Body of pancreas (tissue), 4 donors: ENCODE results near the gene ALKBH2. TPM values are rescaled to one million over a fixed set of nuclear protein-coding genes. Genes with fewer than 3 reads are reported as not detected.

ENCODE experiments used
- ATAC-seq: fragments of 150-250 bp; one replicate; pipeline ENCODE4 v1.9.1; 2016
- DNase-seq, 4 donors: peaks; one replicate each; pipeline ENCODE4 v3.0.0-alpha.2; 2019
- H3K27ac ChIP-seq, 4 donors: fragments of 200-600 bp; sonication (generic); 1 replicate in 3 of 4; 2 replicates in 1 of 4; pipeline versions ENCODE4 v1.5.1 to v1.6.1; 2016 to 2019; ENCODE audit warnings: mild to moderate bottlenecking in 1 of 4, mixed read lengths in 1 of 4, moderate library complexity in 1 of 4
- H3K27me3 ChIP-seq, 2 donors: fragments of 200-600 bp; sonication (generic); one replicate each; pipeline ENCODE4 v1.6.0; 2016; ENCODE audit warnings: mild to moderate bottlenecking in 1 of 2
- H3K36me3 ChIP-seq, 2 donors: fragments of 200-600 bp; sonication (generic); replicated peaks in 1 of 2; 2 replicates each; pipeline ENCODE4 v1.5.1; 2016; ENCODE audit warnings: low read depth in 2 of 2; ENCODE audit not compliant: insufficient read depth in 1 of 2
- H3K4me1 ChIP-seq: fragments of 200-600 bp; sonication (generic); one replicate; pipeline ENCODE4 v1.6.0; 2016
- H3K4me3 ChIP-seq, 2 donors: fragments of 200-600 bp; sonication (generic); 1 replicate in 1 of 2; 2 replicates in 1 of 2; pipeline ENCODE4 v1.5.1; 2016 to 2019
- H3K9me3 ChIP-seq, 3 donors: fragments of 200-600 bp; sonication (generic); 1 replicate in 2 of 3; 2 replicates in 1 of 3; pipeline ENCODE4 v1.5.1; 2016
- POLR2A ChIP-seq, 3 donors: fragments of 450-650 bp; IDR thresholded peaks; one replicate each; pipeline ENCODE4 v1.6.1; 2016; ENCODE audit warnings: antibody characterized with exemption in 3 of 3, mild to moderate bottlenecking in 2 of 3
- WGBS, 2 donors: methylation state at CpG; one replicate each; pipeline ENCODE4 v1.1.5; 2017; 5-methylcytosine and 5-hydroxymethylcytosine counted together
- intact Hi-C: fragments of 100-400 bp; cut with DNase I; formaldehyde crosslinking; loops from one replicate; pipeline ENCODE4 v1.15.1; 2023
- small RNA-seq: library from RNA; depleted of rRNA; stranded (forward); fragments of <200 nt; gene quantifications from one replicate; pipeline ENCODE3, GENCODE V24; 2016
- total RNA-seq, 2 donors: library from RNA; depleted of rRNA; stranded (reverse); fragments of >200 nt; gene quantifications; one replicate each; pipeline ENCODE4 v1.1.0, GENCODE V29; 2016
- TF ChIP-seq, protein P1 (sequence below), 7 experiments: fragments of 450-650 bp in 4 of 7; fragments of 200-600 bp in 3 of 7; sonication (generic) in 3 of 7; IDR thresholded peaks; one replicate each; pipeline ENCODE4 v1.5.1; 2016 to 2019; ENCODE audit warnings: antibody characterized with exemption in 7 of 7

The ALKBH2 gene
- total RNA-seq, 2 donors from 2014 or later: 7.3 to 16.1 TPM

- intact Hi-C loops: no loop called here
- H3K27ac ChIP-seq: no peak overlapping the region
- TF ChIP-seq POLR2A (IDR thresholded peaks at IDR 0.05): no peak
- TF ChIP-seq, protein P1, sequence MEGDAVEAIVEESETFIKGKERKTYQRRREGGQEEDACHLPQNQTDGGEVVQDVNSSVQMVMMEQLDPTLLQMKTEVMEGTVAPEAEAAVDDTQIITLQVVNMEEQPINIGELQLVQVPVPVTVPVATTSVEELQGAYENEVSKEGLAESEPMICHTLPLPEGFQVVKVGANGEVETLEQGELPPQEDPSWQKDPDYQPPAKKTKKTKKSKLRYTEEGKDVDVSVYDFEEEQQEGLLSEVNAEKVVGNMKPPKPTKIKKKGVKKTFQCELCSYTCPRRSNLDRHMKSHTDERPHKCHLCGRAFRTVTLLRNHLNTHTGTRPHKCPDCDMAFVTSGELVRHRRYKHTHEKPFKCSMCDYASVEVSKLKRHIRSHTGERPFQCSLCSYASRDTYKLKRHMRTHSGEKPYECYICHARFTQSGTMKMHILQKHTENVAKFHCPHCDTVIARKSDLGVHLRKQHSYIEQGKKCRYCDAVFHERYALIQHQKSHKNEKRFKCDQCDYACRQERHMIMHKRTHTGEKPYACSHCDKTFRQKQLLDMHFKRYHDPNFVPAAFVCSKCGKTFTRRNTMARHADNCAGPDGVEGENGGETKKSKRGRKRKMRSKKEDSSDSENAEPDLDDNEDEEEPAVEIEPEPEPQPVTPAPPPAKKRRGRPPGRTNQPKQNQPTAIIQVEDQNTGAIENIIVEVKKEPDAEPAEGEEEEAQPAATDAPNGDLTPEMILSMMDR (IDR thresholded peaks at IDR 0.05): no peak
- H3K9me3 ChIP-seq: no peaks in the 10 kb centered on the region
- ATAC-seq: no peak
- H3K4me3 ChIP-seq: no peak overlapping the region
- no peaks in the 10 kb centered on the region for H3K36me3 ChIP-seq
- no peak for DNase-seq
- H3K27me3 ChIP-seq: no peaks in the 10 kb centered on the region
- peaks cover 4% of the 10 kb centered on the region for H3K4me1 ChIP-seq
- 46 to 56% methylated on average over 8 of the region's 8 CpGs for WGBS, 2 donors
Observed at GRCh38 chr12:109047081-109047805, 46.0 kb downstream of the ALKBH2 start.

DNA sequence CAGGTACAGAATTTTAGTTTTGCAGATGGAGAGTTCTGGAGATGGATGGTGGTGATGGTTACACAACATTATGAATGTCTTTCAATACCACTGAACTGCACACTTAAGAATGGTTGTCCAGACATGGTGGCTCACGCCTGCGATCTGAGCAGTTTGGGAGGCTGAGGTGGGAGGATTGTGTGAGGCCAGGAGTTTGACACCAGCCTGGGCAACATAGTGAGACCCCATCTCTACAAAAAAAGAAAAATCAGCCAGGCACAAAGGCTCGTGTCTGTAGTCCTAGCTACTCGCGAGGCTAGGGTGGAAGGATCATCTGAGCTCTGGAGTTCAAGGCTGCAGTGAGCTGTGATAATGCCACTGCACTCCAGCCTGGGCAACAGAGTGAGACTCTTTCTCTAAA, 49.0 kb downstream of the ALKBH2 start:
- ATAC-seq (no peak), DNase-seq (no peak)
- Histone ChIP-seq H3K4me1 (no peaks in the 10 kb centered on the region), H3K36me3 (no peaks in the 10 kb centered on the region), H3K4me3 (no peak overlapping the region), H3K9me3 (no peaks in the 10 kb centered on the region), H3K27ac (no peak overlapping the region), H3K27me3 (no peaks in the 10 kb centered on the region)
- intact Hi-C loops: no loop called here
- WGBS, 2 donors: 55 to 61% methylated on average over 5 of the region's 5 CpGs
- no peak for TF ChIP-seq POLR2A (IDR thresholded peaks at IDR 0.05)
- TF ChIP-seq, protein P1 (IDR thresholded peaks at IDR 0.05): no peak

Small RNA genes lying within 50 kb of the gene (small RNA-seq; reads per million reads assigned to genes)
- gene RNA5SP372: not detected

Other genes with a start within 250 kb of the ALKBH2 start
- 10 to 100 TPM in 1 of 2 donors, 1 to 10 TPM in 1; 5.6 to 16.9 TPM for gene SSH1, start 235.9 kb downstream of the ALKBH2 start, total RNA-seq
- gene DAO, start 213.4 kb downstream of the ALKBH2 start, total RNA-seq: not detected
- gene SVOP, start 72.4 kb downstream of the ALKBH2 start, total RNA-seq: under 1 TPM in 1 of 2 donors, not detected in 1; 0.52 TPM
- 10 to 100 TPM in 1 of 2 donors, 1 to 10 TPM in 1; 7.3 to 14.5 TPM for gene USP30, start 40.9 kb downstream of the ALKBH2 start, total RNA-seq
- 10 to 100 TPM in 1 of 2 donors, 1 to 10 TPM in 1; 4.9 to 13.5 TPM for gene UNG, start 4.1 kb upstream of the ALKBH2 start, total RNA-seq
- 100 to 1,000 TPM in 1 of 2 donors, 10 to 100 TPM in 1; 71.1 to 358 TPM for gene ACACB, start 23.1 kb upstream of the ALKBH2 start, total RNA-seq
- not detected for gene FOXN4, start 215.8 kb upstream of the ALKBH2 start, total RNA-seq